ENCODE results near the gene NUFIP1.
"Not testable (repeated sequence)": the region's sequence is repeated elsewhere in the genome, so short reads cannot be mapped to it uniquely, and the experiment has no call there.

NUFIP1 gene

GRCh38 chr13:44969551-44970484 lies 19.5 kb downstream of the NUFIP1 start:
- no peak overlapping the region for H3K4me3 ChIP-seq (ENCODE audit: low read depth, low read length)

GRCh38 chr13:44968434-44968815 lies 20.8 kb downstream of the NUFIP1 start:
- no peak overlapping the region for H3K4me3 ChIP-seq (ENCODE audit: low read depth, low read length)

DNA sequence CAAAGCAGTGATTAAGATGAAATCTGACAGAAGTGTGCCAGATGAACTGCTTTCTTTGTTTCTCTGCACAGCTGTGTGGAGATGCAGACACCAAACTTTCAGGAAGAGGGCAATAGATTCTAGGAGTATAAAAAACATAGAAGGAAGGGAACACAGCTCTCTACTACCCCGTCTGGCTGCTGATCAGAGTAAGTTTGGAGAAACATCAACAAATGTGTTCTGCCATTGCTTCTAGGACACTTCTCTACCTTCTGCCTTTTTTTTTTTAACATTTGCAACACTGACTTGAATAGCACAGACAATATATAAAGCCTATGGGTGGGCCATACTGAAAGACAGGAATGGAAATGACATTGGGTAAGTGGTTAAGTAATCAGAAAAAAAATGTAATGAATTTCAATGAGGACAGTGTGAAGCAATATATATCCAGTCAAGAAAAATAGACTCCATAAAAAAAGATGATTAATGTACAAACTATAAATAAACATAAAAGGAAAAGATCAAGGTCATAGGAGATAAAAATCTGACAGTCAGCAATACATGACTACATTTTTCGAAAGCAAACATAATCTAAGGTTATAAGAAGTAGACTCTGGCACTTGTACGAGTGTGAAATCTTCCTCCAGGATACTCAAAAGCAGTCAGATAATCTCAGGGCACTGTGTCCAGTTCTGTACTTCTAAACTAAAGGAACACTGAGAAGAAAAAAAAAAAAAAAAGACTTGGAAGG lies 21.4 kb downstream of the NUFIP1 start:
- H3K4me3 ChIP-seq (ENCODE audit: low read depth, low read length), result no peak overlapping the region

GRCh38 chr13:44961997-44962396 lies 27.3 kb downstream of the NUFIP1 start:
- H3K4me3 ChIP-seq (ENCODE audit: low read depth, low read length), result no peak overlapping the region

DNA sequence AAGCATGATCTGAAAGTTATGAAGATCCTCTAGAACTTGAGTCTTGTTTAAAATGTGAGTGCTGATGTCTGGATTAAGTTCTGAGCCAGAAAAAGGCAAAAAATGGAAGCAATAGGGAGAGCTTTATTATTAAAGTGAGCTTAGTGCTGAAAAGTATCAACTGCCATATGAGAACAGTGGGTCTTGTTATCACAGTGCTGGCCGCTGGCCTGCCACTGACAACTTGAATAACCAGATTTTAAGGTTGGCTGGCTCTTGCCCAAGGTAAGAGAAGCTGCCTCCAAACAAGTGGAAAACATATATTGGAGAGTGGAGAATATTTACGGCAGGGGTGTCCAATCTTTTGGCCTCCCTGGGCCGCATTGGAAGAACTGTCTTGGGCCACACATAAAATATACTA lies 33.9 kb downstream of the NUFIP1 start:
- no peak overlapping the region for H3K4me3 ChIP-seq (ENCODE audit: low read depth, low read length)

DNA sequence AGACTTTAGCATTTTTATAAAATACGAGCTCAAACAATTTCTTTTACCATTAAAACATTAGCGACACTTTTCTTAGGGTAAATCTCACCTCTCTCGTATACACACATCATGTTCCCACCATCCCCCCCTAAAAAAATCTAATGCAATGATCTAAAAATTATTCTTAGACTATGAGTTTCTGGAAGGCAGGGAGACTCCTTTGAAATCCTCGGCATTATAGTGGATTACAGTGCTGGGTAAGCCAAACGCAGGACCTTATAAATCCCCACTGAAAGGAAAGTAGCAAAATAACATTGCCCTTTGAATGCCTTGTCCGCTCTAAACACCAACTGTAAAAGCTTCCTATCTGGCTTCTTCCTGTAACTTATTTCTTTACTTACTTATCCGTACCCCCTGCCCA lies 35.0 kb downstream of the NUFIP1 start:
- H3K4me3 ChIP-seq (ENCODE audit: low read depth, low read length), result no peak overlapping the region

DNA sequence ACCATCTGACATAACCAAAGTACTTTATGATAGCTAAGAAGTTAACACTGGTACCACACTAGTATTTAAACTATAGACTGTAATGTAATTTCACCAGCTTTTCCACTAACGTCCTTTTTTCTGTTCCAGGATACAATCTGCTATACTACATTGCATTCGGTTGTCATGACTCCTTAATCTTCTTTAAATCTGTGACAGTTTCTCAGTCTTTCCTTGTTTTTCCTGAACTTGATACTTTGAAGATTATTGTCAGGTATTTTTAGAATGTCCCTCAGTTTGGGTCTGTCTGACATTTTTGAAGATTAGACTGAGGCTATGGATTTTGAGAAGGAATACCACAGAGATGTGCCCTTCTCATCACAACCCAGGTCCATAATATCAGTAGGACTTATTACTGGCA lies 36.6 kb downstream of the NUFIP1 start:
- H3K4me3 ChIP-seq (ENCODE audit: low read depth, low read length), result no peak overlapping the region

DNA sequence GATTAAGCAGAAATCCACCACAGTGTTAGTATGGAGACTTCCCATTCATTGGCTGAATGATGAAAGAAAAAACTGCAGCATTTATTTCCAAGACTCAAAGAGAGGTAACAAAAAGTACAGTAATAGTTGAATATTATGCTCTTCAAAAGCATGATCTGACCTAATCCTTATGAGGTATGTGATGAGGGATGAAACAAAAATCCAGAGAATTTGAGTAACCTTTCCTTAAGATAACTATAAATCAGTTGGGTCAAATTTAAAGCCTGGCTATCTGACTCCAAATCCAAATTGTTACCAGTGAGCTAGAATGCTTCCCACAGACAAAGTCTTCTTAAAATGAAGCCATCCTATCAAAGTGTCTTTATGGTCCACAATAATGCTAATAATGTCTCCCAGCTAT lies 38.1 kb downstream of the NUFIP1 start:
- H3K4me3 ChIP-seq (ENCODE audit: low read depth, low read length), result no peak overlapping the region

DNA sequence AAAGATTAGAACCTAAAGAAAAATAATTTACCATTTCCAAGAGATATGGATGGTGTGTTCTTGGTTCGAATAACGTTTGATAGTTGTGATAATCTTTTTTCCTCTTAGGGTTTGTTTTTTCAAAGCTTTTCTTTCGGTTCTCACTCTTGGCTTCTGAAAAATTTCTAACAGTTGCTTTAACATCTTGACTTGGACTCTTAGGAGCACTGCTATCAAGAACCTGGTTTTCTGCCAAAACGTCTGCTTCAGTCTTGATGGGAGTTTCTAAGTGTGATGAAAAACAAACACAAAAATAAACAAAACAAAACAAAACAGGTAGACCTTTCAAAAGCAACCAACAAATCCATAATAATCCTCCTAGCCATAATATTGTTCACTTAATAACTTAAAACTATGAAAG lies 45.9 kb downstream of the NUFIP1 start:
- H3K4me3 ChIP-seq (ENCODE audit: low read depth, low read length), result not testable (repeated sequence)

DNA sequence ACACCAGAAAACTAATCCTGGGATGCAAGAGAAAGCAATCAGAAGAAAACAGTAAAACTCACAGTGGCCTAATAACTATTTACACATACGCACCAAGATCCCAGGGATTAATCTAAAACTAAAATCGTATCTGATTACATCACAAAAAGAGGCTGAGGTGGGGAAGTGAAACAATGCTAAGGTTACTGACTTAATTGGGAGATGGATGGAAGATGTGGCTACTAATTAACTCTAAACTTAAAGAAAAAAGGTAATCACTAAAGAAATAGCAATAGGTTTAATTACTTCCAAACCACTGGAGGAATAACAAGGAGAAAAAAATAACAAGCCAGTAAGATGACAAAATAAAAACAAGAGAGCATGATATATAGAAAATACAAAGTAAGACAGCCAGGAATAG lies 50.4 kb downstream of the NUFIP1 start:
- no peak overlapping the region for H3K4me3 ChIP-seq (ENCODE audit: low read depth, low read length)

GRCh38 chr13:44936246-44936645 lies 53.0 kb downstream of the NUFIP1 start:
- no peak overlapping the region for H3K4me3 ChIP-seq (ENCODE audit: low read depth, low read length)

DNA sequence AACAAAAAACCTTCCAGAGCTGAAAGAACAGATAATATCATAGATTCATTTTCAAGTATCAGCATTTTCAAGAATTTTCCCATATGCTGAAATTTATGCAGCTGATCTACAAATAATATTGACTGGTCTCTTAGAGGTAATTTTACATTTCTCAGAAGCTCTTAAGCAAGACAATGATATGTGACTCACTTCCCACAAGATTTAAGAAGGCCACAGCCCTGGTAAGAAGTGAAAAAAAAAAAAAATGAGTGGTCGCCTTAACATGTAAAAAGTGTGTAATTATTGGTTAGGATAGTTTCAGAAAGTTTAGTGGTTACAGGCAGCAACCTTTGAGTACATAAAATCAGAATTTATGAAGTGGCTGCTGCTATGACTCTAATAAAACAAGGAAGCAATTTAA lies 54.5 kb downstream of the NUFIP1 start:
- H3K4me3 ChIP-seq (ENCODE audit: low read depth, low read length), result no peak overlapping the region

DNA sequence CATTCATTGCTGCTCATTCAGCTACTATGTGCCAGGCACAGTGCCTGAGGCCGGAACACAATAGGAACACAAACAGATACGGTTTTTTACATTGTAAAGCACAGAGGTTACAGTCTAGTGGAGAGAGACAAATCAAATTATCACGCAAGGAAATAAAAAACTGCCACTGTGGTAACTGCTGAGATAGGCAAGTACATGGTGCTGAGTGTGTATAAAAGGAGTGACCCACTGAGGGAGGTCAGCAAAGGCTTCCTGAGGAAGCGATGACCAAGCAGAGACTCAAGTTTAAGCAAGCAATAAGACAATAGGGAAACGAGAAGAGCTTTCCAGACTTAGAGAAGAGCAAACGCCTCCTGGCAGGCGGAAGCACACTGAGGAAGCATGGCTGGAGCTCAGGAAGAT lies 56.4 kb downstream of the NUFIP1 start:
- H3K4me3 ChIP-seq (ENCODE audit: low read depth, low read length), result no peak overlapping the region

DNA sequence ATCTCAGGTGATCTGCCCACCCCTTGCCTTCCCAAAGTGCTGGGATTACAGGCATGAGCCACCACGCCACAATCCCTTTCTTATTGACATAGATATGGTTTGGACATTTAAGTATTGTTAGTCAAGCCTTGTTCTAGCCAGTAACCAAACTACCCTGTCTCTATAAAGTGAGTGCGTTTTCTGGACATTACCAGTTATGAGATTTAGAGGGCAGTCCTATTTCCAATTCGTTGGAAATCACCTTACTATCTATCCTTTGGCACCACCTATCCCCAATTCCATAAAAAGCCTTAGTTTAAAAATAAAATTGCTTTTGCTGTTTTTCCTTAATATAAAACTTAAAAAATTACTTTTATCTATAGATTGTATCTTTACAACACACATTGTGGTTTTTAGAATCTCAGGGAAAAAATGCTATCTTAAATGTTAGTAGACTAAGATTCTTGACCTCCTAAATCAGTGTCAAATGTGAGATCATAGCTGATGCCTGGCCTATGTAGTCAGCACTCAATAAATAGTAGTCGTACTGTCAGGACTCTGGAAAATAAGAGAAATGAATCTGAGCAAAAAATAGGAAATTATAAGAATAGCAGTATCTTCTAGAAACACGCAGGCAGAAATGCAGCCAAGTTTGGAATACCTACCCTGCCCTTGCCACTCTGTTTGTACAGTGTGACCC lies 57.0 kb downstream of the NUFIP1 start:
- H3K4me3 ChIP-seq (ENCODE audit: low read depth, low read length), result no peak overlapping the region

- no peak overlapping the region for H3K4me3 ChIP-seq (ENCODE audit: low read depth, low read length)
These were observed 58.2 kb downstream of the NUFIP1 start for GRCh38 chr13:44930963-44931623.

DNA sequence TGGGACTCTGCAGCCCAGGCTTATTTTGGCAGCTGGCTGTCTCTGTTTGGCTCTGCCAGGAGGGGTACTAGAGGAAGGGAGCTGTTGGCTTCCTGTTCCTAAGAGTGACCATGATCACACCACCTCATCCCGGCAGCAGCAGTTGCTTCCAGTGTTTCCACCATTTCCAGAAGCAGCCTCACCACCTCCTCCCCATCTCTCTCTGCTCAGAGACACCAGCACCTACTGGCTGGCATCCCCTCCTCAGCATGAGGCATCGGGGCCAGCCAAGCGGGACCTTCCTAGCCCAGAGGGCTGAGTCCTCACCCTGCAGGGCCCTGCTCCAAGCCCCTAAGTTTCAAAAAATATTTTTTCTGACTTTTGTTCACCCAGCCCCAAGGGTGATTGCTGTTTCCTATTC lies 59.0 kb downstream of the NUFIP1 start:
- no peak overlapping the region for H3K4me3 ChIP-seq (ENCODE audit: low read depth, low read length)

- H3K4me3 ChIP-seq (ENCODE audit: low read depth, low read length), result no peak overlapping the region
These were observed 59.6 kb downstream of the NUFIP1 start for GRCh38 chr13:44929692-44930091.

DNA sequence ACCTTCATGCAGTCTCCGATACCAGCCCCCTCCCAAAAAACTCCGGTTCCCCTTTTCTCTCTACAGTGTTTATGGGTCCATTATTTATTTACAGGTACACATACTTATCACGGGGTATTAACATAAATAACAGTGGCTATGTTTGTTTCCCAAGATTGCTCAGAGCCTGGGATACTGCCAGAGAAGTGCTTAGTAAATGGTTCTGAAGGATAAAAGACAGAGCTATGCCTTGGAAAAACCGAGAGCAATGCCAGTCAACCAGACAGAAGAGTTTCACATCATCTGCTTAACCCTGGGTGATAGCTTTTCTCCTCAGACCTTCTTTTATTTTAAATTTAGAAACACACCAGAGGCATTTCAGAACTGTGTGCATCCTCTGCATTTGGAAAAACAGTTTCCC lies 61.3 kb downstream of the NUFIP1 start:
- no peak overlapping the region for H3K4me3 ChIP-seq (ENCODE audit: low read depth, low read length)

DNA sequence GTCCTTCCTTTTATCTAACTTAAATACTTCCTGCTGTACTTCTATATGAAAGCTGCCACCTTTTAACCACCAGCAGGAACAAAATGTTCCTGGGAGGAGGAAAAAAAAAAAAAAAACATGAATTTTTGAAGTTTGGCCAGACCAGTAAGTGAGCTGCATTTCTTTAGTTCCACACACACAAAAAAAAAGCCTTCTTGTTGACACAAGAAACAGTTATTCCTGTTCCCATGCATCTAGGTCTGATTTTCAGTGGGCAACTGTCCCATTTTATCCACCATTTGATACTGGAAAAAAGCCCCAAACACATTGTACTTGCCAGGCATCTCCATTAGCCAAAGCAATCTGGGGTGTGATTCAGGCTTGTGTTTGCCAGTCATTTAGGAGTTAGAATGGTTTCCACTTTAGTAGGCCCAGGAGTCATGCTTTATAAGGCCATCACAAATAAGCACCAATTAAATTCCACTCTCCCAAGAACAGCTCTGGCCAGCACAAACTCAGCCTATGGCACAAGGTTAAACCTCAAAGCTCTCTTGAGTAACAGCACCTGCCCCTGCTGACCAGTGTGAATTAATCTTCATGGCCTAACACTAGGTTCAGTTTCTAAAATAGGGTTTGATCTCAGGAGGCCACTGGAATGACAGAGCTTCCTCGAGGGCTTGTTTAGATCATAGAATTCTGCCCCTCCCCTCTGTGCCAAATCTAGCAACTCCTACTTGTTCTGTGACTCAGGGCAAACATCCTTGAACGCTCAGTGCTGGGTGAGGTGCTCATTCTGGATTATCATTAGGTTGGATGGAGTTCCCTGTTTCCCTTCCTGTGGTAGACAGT lies 67.1 kb downstream of the NUFIP1 start:
- H3K4me3 ChIP-seq (ENCODE audit: low read depth, low read length), result no peak overlapping the region

DNA sequence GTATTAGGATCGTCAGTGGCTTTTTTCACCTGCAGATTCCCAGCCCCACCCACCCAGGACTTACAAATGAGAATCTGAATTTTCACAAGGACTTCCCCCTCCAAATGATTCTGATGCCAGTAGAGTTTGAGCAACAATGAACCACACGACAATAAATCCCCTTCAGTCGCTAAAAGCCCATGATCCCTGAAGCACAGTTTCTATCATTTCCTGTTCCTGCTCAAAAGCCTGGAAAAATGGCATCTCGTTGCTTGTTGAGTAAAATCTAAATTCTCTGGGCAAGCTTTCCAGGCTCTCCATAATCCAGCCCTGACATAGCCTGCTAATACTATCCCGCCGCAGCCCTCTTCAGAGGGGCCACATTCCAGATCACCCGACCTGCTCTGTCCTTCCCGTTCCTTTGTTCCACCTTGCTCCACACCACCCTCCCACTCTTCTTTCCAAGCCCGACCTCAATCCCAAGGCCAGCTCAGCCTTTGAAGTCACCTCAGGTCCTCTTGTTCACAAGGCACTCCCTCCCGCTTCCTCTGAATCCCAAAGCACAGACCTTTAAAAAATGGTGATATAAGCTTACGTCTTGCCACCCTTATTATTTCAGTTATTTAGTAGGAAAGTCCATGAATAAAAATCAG lies 67.9 kb downstream of the NUFIP1 start:
- no peak overlapping the region for H3K4me3 ChIP-seq (ENCODE audit: low read depth, low read length)

Data from iPS-11a (cell line).